SU-DHL-6 (cell line): ENCODE data around the gene COQ8A.

Experiments
- H2AFZ ChIP-seq: fragments of 200-600 bp; sonication (generic); 2 replicates; pipeline ENCODE4 v1.6.1; 2014; ENCODE audit warnings: low read depth, mild to moderate bottlenecking, moderate library complexity, mixed read lengths, antibody characterized with exemption, low read length; ENCODE audit not compliant: severe bottlenecking
- H3F3A ChIP-seq: fragments of 200-600 bp; shearing (Covaris generic); 2 replicates; pipeline ENCODE4 v1.6.0; 2016; ENCODE audit warnings: antibody characterized with exemption, mild to moderate bottlenecking; ENCODE audit not compliant: insufficient read depth
- H3K27ac ChIP-seq: fragments of 200-600 bp; sonication (generic); 2 replicates; pipeline ENCODE4 v1.5.1; 2016; ENCODE audit warnings: low read depth, mild to moderate bottlenecking, low read length, moderate library complexity, mixed read lengths
- H3K27me3 ChIP-seq: fragments of 200-600 bp; sonication (generic), shearing (Covaris generic); 2 replicates; pipeline ENCODE4 v1.6.0; 2014; ENCODE audit warnings: mild to moderate bottlenecking, low read length
- H3K36me3 ChIP-seq: fragments of 200-600 bp; sonication (generic); 2 replicates; pipeline ENCODE4 v1.6.1; 2014; ENCODE audit warnings: mild to moderate bottlenecking, low read length, mixed read lengths
- H3K4me2 ChIP-seq: fragments of 300-600, 200-600 bp; shearing (Covaris generic), sonication (generic); 2 replicates; pipeline ENCODE4 v1.6.0; 2014; ENCODE audit warnings: low read length, low read depth, mild to moderate bottlenecking; ENCODE audit not compliant: poor library complexity, severe bottlenecking
- H3K4me3 ChIP-seq: fragments of 200-600 bp; sonication (generic); 2 replicates; pipeline ENCODE4 v1.5.1; 2014; ENCODE audit warnings: antibody characterized with exemption, low read length, mild to moderate bottlenecking, mixed read lengths; ENCODE audit not compliant: insufficient read depth, poor library complexity, severe bottlenecking
- H3K79me2 ChIP-seq: fragments of 200-600 bp; sonication (generic); 2 replicates; pipeline ENCODE4 v1.6.1; 2014; ENCODE audit warnings: mild to moderate bottlenecking, low read length, moderate library complexity; ENCODE audit not compliant: insufficient read depth
- H3K9ac ChIP-seq: fragments of 200-600 bp; sonication (generic); 2 replicates; pipeline ENCODE4 v1.7.0; 2014; ENCODE audit warnings: mild to moderate bottlenecking, low read length
- H3K9me2 ChIP-seq: fragments of 200-600 bp; sonication (generic); replicated peaks from 2 replicates; pipeline ENCODE4 v1.6.1; 2014; ENCODE audit warnings: low read length; ENCODE audit not compliant: insufficient read depth
- H3K9me3 ChIP-seq: fragments of 200-600 bp; sonication (generic); 2 replicates; pipeline ENCODE4 v1.6.1; 2014; ENCODE audit warnings: low read length, mixed read lengths; ENCODE audit not compliant: insufficient read depth
- H4K20me1 ChIP-seq: fragments of 200-600 bp; sonication (generic); 2 replicates; pipeline ENCODE4 v1.6.1; 2014; ENCODE audit warnings: low read depth, mild to moderate bottlenecking, antibody characterized with exemption, low read length, moderate library complexity, mixed read lengths
- EZH2phosphoT487 ChIP-seq: fragments of 200-600 bp; sonication (generic), shearing (Covaris generic); conservative IDR thresholded peaks from 2 replicates; pipeline ENCODE4 v1.6.1; 2018; ENCODE audit warnings: mild to moderate bottlenecking, antibody characterized with exemption, low read length, moderate library complexity, mixed read lengths
- TF ChIP-seq, protein P1 (sequence below): fragments of 200-600 bp; sonication (generic); IDR thresholded peaks from one replicate; pipeline ENCODE4 v1.5.1; 2017; ENCODE audit warnings: antibody characterized with exemption, mild to moderate bottlenecking, low read length, moderate library complexity; ENCODE audit not compliant: insufficient read depth, poor library complexity, severe bottlenecking

The COQ8A gene

GRCh38 chr1:226894826-226895225 is 45.3 kb upstream of the COQ8A start:
- Histone ChIP-seq H3K9me2 (no peaks in the 10 kb centered on the region), H4K20me1 (no peaks in the 10 kb centered on the region), H3F3A (no peaks in the 10 kb centered on the region), H3K4me2 (no peak overlapping the region), H3K9me3 (no peaks in the 10 kb centered on the region), H3K9ac (no peak overlapping the region), H3K79me2 (no peaks in the 10 kb centered on the region), H3K27ac (no peak overlapping the region), H2AFZ (no peak overlapping the region), H3K4me3 (no peak overlapping the region), H3K27me3 (no peaks in the 10 kb centered on the region), H3K36me3 (no peaks in the 10 kb centered on the region)
- TF ChIP-seq, protein P1, sequence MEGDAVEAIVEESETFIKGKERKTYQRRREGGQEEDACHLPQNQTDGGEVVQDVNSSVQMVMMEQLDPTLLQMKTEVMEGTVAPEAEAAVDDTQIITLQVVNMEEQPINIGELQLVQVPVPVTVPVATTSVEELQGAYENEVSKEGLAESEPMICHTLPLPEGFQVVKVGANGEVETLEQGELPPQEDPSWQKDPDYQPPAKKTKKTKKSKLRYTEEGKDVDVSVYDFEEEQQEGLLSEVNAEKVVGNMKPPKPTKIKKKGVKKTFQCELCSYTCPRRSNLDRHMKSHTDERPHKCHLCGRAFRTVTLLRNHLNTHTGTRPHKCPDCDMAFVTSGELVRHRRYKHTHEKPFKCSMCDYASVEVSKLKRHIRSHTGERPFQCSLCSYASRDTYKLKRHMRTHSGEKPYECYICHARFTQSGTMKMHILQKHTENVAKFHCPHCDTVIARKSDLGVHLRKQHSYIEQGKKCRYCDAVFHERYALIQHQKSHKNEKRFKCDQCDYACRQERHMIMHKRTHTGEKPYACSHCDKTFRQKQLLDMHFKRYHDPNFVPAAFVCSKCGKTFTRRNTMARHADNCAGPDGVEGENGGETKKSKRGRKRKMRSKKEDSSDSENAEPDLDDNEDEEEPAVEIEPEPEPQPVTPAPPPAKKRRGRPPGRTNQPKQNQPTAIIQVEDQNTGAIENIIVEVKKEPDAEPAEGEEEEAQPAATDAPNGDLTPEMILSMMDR, result no peak
- no peak for TF ChIP-seq EZH2phosphoT487

DNA sequence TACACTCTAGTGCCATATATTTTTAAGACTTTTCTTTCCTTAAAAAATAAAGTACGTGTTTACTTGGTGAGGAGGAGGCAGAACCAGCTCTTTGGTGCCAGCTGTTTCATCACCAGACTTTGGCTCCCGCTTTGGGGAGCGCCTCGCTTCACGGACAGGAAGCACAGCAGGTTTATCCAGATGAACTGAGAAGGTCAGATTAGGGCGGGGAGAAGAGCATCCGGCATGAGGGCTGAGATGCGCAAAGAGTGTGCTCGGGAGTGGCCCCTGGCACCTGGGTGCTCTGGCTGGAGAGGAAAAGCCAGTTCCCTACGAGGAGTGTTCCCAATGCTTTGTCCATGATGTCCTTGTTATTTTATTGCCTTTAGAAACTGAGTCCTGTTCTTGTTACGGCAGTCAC is 44.5 kb upstream of the COQ8A start:
- no peaks in the 10 kb centered on the region for H3F3A ChIP-seq
- no peaks in the 10 kb centered on the region for H3K9me3 ChIP-seq
- no peaks in the 10 kb centered on the region for H3K36me3 ChIP-seq
- H2AFZ ChIP-seq, result no peak overlapping the region
- no peak overlapping the region for H3K9ac ChIP-seq
- H3K9me2 ChIP-seq, result no peaks in the 10 kb centered on the region
- no peak overlapping the region for H3K27ac ChIP-seq
- no peak for TF ChIP-seq EZH2phosphoT487
- TF ChIP-seq, protein P1, result no peak
- no peaks in the 10 kb centered on the region for H3K27me3 ChIP-seq
- H4K20me1 ChIP-seq, result no peaks in the 10 kb centered on the region
- H3K79me2 ChIP-seq, result no peaks in the 10 kb centered on the region
- H3K4me2 ChIP-seq, result no peak overlapping the region
- H3K4me3 ChIP-seq, result no peak overlapping the region

DNA sequence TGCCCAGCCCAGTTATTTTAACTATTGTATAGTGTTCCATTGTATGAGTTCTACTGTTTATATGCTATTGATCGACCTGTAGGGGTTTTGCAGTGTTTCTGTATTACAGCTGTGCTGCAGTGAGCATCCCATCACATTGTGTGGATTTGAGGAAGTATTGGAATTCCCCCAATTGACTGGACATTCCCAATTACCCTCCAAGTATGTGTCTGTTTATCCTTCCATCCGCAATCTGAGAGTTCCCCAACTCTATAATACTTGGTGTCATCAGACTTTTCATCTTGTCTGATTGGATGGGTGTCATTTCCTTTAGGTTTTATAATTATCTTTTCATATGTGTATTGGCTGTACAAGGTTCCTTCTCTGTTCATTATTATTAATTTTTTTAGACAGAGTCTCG is 41.8 kb upstream of the COQ8A start:
- Histone ChIP-seq H3K36me3 (no peaks in the 10 kb centered on the region), H3K79me2 (no peaks in the 10 kb centered on the region), H3K9ac (no peak overlapping the region), H3K4me3 (no peak overlapping the region), H3F3A (no peaks in the 10 kb centered on the region), H2AFZ (no peak overlapping the region), H4K20me1 (no peaks in the 10 kb centered on the region), H3K4me2 (no peak overlapping the region), H3K9me2 (no peaks in the 10 kb centered on the region), H3K27me3 (no peaks in the 10 kb centered on the region), H3K9me3 (no peaks in the 10 kb centered on the region), H3K27ac (no peak overlapping the region)
- TF ChIP-seq, protein P1, result no peak
- TF ChIP-seq EZH2phosphoT487, result no peak

DNA sequence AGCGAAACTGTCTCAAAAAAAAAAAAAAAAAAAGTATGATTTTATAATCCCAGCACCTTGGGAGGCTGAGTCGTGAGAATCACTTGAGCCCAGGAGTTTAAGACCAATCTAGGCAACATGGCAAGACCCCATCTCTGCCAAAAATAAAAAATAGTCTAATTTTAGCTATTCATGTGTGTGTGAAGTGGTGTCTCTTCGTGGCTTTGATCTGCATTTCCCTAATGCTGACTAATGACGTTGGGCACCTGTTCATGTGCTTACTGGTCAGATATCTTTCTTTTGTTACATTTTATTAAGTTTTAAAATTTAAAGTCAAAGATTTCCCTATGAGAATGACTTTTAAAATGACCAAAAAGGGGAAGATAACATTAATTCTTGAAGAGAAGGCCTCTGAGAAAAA is 38.7 kb upstream of the COQ8A start:
- Histone ChIP-seq H3K36me3 (no peaks in the 10 kb centered on the region), H2AFZ (no peak overlapping the region), H3K27me3 (no peaks in the 10 kb centered on the region), H3K9me3 (no peaks in the 10 kb centered on the region), H3K9me2 (no peaks in the 10 kb centered on the region), H3K4me2 (no peak overlapping the region), H4K20me1 (no peaks in the 10 kb centered on the region), H3F3A (no peaks in the 10 kb centered on the region), H3K27ac (no peak overlapping the region), H3K4me3 (no peak overlapping the region), H3K9ac (no peak overlapping the region), H3K79me2 (no peaks in the 10 kb centered on the region)
- TF ChIP-seq, protein P1, result no peak
- TF ChIP-seq EZH2phosphoT487, result no peak
